ENCODE data around the gene BCAS1.

BCAS1 gene

GRCh38 chr20:54110457-54110856 is 40.1 kb upstream of the BCAS1 start:
- H3K9ac ChIP-seq = no peak overlapping the region
- no peak overlapping the region for H2AFZ ChIP-seq
- no peaks in the 10 kb centered on the region for H3K4me1 ChIP-seq
- no peak overlapping the region for H3K4me3 ChIP-seq (ENCODE audit: low read depth, low read length)
- no peaks in the 10 kb centered on the region for H3K9me3 ChIP-seq (ENCODE audit: control insufficient read depth, low read length)
- H3K27me3 ChIP-seq (ENCODE audit: control insufficient read depth, insufficient read depth, low read length) = no peaks in the 10 kb centered on the region
- no peak overlapping the region for H3K27ac ChIP-seq
- TF ChIP-seq, protein P1, sequence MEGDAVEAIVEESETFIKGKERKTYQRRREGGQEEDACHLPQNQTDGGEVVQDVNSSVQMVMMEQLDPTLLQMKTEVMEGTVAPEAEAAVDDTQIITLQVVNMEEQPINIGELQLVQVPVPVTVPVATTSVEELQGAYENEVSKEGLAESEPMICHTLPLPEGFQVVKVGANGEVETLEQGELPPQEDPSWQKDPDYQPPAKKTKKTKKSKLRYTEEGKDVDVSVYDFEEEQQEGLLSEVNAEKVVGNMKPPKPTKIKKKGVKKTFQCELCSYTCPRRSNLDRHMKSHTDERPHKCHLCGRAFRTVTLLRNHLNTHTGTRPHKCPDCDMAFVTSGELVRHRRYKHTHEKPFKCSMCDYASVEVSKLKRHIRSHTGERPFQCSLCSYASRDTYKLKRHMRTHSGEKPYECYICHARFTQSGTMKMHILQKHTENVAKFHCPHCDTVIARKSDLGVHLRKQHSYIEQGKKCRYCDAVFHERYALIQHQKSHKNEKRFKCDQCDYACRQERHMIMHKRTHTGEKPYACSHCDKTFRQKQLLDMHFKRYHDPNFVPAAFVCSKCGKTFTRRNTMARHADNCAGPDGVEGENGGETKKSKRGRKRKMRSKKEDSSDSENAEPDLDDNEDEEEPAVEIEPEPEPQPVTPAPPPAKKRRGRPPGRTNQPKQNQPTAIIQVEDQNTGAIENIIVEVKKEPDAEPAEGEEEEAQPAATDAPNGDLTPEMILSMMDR (IDR thresholded peaks at IDR 0.05) = no peak
- H3K4me2 ChIP-seq (ENCODE audit: low read length) = no peak overlapping the region
- H3K79me2 ChIP-seq = no peaks in the 10 kb centered on the region
- no peaks in the 10 kb centered on the region for H3K36me3 ChIP-seq (ENCODE audit: control insufficient read depth, insufficient read depth, low read length)

GRCh38 chr20:54110041-54110440 is 39.6 kb upstream of the BCAS1 start:
- Histone ChIP-seq H3K4me3 (ENCODE audit: low read depth, low read length) (no peak overlapping the region), H3K36me3 (ENCODE audit: control insufficient read depth, insufficient read depth, low read length) (no peaks in the 10 kb centered on the region), H3K27ac (no peak overlapping the region), H2AFZ (no peak overlapping the region), H3K4me2 (ENCODE audit: low read length) (no peak overlapping the region), H3K79me2 (no peaks in the 10 kb centered on the region), H3K9me3 (ENCODE audit: control insufficient read depth, low read length) (no peaks in the 10 kb centered on the region), H3K9ac (no peak overlapping the region), H3K4me1 (no peaks in the 10 kb centered on the region), H3K27me3 (ENCODE audit: control insufficient read depth, insufficient read depth, low read length) (no peaks in the 10 kb centered on the region)
- TF ChIP-seq, protein P1 (IDR thresholded peaks at IDR 0.05) = no peak

- Histone ChIP-seq H2AFZ (no peak overlapping the region), H3K27me3 (ENCODE audit: control insufficient read depth, insufficient read depth, low read length) (no peaks in the 10 kb centered on the region), H3K9me3 (ENCODE audit: control insufficient read depth, low read length) (no peaks in the 10 kb centered on the region), H3K4me2 (ENCODE audit: low read length) (no peak overlapping the region), H3K36me3 (ENCODE audit: control insufficient read depth, insufficient read depth, low read length) (no peaks in the 10 kb centered on the region), H3K4me3 (ENCODE audit: low read depth, low read length) (no peak overlapping the region), H3K9ac (no peak overlapping the region), H3K4me1 (no peaks in the 10 kb centered on the region), H3K27ac (no peak overlapping the region), H3K79me2 (no peaks in the 10 kb centered on the region)
- TF ChIP-seq, protein P1 (IDR thresholded peaks at IDR 0.05) = no peak
Observed at GRCh38 chr20:54108817-54109216, 38.4 kb upstream of the BCAS1 start.

GRCh38 chr20:54108326-54108642 is 37.9 kb upstream of the BCAS1 start:
- Histone ChIP-seq H3K4me1 (no peaks in the 10 kb centered on the region), H3K79me2 (no peaks in the 10 kb centered on the region), H2AFZ (no peak overlapping the region), H3K36me3 (ENCODE audit: control insufficient read depth, insufficient read depth, low read length) (no peaks in the 10 kb centered on the region), H3K27ac (no peak overlapping the region), H3K4me3 (ENCODE audit: low read depth, low read length) (no peak overlapping the region), H3K9ac (no peak overlapping the region), H3K27me3 (ENCODE audit: control insufficient read depth, insufficient read depth, low read length) (no peaks in the 10 kb centered on the region), H3K9me3 (ENCODE audit: control insufficient read depth, low read length) (no peaks in the 10 kb centered on the region), H3K4me2 (ENCODE audit: low read length) (no peak overlapping the region)
- TF ChIP-seq, protein P1 (IDR thresholded peaks at IDR 0.05) = no peak

DNA sequence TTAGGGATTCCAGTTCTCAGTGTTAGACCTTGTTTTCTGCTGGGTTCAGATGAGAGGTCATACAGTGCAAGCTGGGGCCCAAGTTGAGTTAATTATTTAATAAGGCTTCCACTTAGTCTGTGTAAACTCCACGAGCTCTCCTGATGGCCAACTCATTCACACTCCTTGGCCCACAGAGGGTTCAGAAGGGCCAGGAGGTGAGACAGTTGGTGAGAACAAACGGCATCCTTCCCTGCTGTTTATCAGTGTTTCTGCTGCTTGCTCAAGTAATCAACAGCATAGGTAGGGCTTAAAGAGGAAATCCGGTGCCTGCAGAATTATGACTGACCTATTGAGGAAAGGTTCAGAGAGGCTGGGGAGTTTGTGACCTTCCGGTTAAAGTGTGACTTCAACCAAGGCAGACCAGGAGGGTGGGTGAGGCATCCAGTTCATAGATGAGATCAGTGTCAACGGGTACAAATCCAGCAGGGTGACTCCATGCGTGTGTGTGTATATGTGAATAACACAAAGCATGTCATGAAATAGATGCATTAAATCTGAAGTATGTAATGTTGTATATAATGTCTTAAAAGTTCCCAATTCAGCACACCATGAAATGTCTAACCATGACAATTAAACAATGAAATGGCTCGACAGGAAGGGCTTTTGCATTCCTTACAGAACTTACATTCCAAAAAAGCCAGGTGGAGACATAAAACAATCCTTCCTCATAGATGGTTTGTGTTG is 37.4 kb upstream of the BCAS1 start:
- Histone ChIP-seq H3K36me3 (ENCODE audit: control insufficient read depth, insufficient read depth, low read length) (no peaks in the 10 kb centered on the region), H3K9ac (no peak overlapping the region), H3K27ac (no peak overlapping the region), H3K27me3 (ENCODE audit: control insufficient read depth, insufficient read depth, low read length) (no peaks in the 10 kb centered on the region), H3K9me3 (ENCODE audit: control insufficient read depth, low read length) (no peaks in the 10 kb centered on the region), H3K4me3 (ENCODE audit: low read depth, low read length) (no peak overlapping the region), H2AFZ (no peak overlapping the region), H3K79me2 (no peaks in the 10 kb centered on the region), H3K4me2 (ENCODE audit: low read length) (no peak overlapping the region), H3K4me1 (no peaks in the 10 kb centered on the region)
- TF ChIP-seq, protein P1 (IDR thresholded peaks at IDR 0.05) = no peak

All from parathyroid adenoma (tissue), 2 donors.